SK-N-SH (cell line): ENCODE data around the gene GDPD5. TPM values are rescaled to one million over a fixed set of nuclear protein-coding genes. Genes with fewer than 3 reads are reported as not detected.
A peak's percentile ranks its signal among the peaks of the same experiment; 100 is the strongest.

Experiments used
- CTCF ChIA-PET: fragments of 300-600, 350-600 bp; formaldehyde crosslinking; extraction: SDS; loops from one replicate; lab custom pipeline; 2021; lab: Yijun Ruan, JAX
- POLR2A ChIA-PET: fragments of 350-600 bp; sonication (Branson Sonifier 250); formaldehyde crosslinking; extraction: SDS; loops from one replicate; lab custom pipeline; 2020; ENCODE audit warnings: antibody characterized with exemption, inconsistent platforms; lab: Yijun Ruan, JAX
- DNase-seq: peaks from one replicate; pipeline ENCODE4 v3.0.0; 2012
- H2AFZ ChIP-seq: fragments of 200-600 bp; sonication (generic); 2 replicates; pipeline ENCODE4 v1.8.1; 2016; ENCODE audit warnings: antibody characterized with exemption, mild to moderate bottlenecking, low read depth
- H3F3A ChIP-seq: fragments of 200-600 bp; sonication (generic); replicated peaks from 2 replicates; pipeline ENCODE3; 2016; ENCODE audit warnings: antibody characterized with exemption, mild to moderate bottlenecking; ENCODE audit not compliant: insufficient read depth
- H3K27ac ChIP-seq, 2 experiments: fragments of 200-500 bp in 1 of 2; fragments of 200-600 bp in 1 of 2; sonication (Bioruptor generic) in 1 of 2; sonication (generic), shearing (Covaris generic) in 1 of 2; 2 replicates each; pipeline versions ENCODE4 v1.5.1 to v1.6.1; 2014 to 2016; ENCODE audit warnings: low read depth in 2 of 2, inconsistent platforms in 1 of 2, low read length in 1 of 2, mild to moderate bottlenecking in 1 of 2, mixed read lengths in 1 of 2
- H3K27me3 ChIP-seq: fragments of 200-600 bp; sonication (generic), shearing (Covaris generic); 2 replicates; pipeline ENCODE4 v1.6.1; 2016; ENCODE audit warnings: mixed run types; ENCODE audit not compliant: insufficient read depth
- H3K36me3 ChIP-seq, 2 experiments: fragments of 200-500 bp in 1 of 2; fragments of 200-600 bp in 1 of 2; sonication (Bioruptor generic) in 1 of 2; sonication (generic) in 1 of 2; replicated peaks in 1 of 2; 2 replicates each; pipeline versions ENCODE3 to v1.5.1; 2014 to 2016; ENCODE audit warnings: low read length in 1 of 2, mild to moderate bottlenecking in 1 of 2; ENCODE audit not compliant: insufficient read depth in 2 of 2, control insufficient read depth in 1 of 2
- H3K4me1 ChIP-seq, 2 experiments: fragments of 200-500 bp in 1 of 2; fragments of 200-600 bp in 1 of 2; sonication (Bioruptor generic) in 1 of 2; sonication (generic), shearing (Covaris generic) in 1 of 2; 2 replicates each; pipeline versions ENCODE4 v1.5.1 to v1.6.1; 2014 to 2016; ENCODE audit warnings: low read depth in 1 of 2, low read length in 1 of 2, mixed run types in 1 of 2; ENCODE audit not compliant: insufficient read depth in 2 of 2, control insufficient read depth in 1 of 2
- H3K4me2 ChIP-seq: fragments of 200-600 bp; sonication (generic), shearing (Covaris generic); 2 replicates; pipeline ENCODE4 v1.6.1; 2017; ENCODE audit warnings: mixed run types
- H3K4me3 ChIP-seq, 2 experiments: fragments of 200-500 bp in 1 of 2; fragments of 200-600 bp in 1 of 2; sonication (Bioruptor generic) in 1 of 2; sonication (generic), shearing (Covaris generic) in 1 of 2; 2 replicates each; pipeline versions ENCODE4 v1.5.1 to v1.8.1; 2014 to 2016; ENCODE audit warnings: low read depth in 2 of 2, inconsistent platforms in 1 of 2, low read length in 1 of 2, mild to moderate bottlenecking in 1 of 2, mixed read lengths in 1 of 2, moderate library complexity in 1 of 2
- H3K79me2 ChIP-seq: fragments of 200-600 bp; sonication (generic); 2 replicates; pipeline ENCODE4 v1.8.1; 2017; ENCODE audit warnings: mild to moderate bottlenecking; ENCODE audit not compliant: insufficient read depth
- H3K9ac ChIP-seq: fragments of 200-600 bp; sonication (generic); 2 replicates; pipeline ENCODE4 v1.6.1; 2017; ENCODE audit warnings: mixed run types
- H3K9me2 ChIP-seq: fragments of 200-600 bp; sonication (generic); 2 replicates; pipeline ENCODE4 v1.6.1; 2017; ENCODE audit warnings: mixed run types
- H3K9me3 ChIP-seq: fragments of 200-600 bp; sonication (generic); 2 replicates; pipeline ENCODE4 v1.6.1; 2017; ENCODE audit warnings: mixed run types, mild to moderate bottlenecking, moderate library complexity
- H4K20me1 ChIP-seq: fragments of 200-600 bp; sonication (generic); 2 replicates; pipeline ENCODE4 v1.6.1; 2017; ENCODE audit warnings: mild to moderate bottlenecking, mixed run types; ENCODE audit not compliant: insufficient read depth
- CHD2 ChIP-seq: fragments of 150-350 bp; IDR thresholded peaks from 2 replicates; pipeline ENCODE4 v1.6.1; 2018; ENCODE audit warnings: low read length; ENCODE audit not compliant: partially characterized antibody
- EP300 ChIP-seq, 2 experiments: IDR thresholded peaks; 2 replicates each; pipeline versions ENCODE4 v1.4.0 to v1.6.1; 2012; ENCODE audit warnings: borderline replicate concordance in 1 of 2, low read depth in 1 of 2, low read length in 1 of 2
- EZH2phosphoT487 ChIP-seq: fragments of 200-600 bp; sonication (generic); IDR thresholded peaks from 2 replicates; pipeline ENCODE4 v1.6.1; 2017; ENCODE audit warnings: low read depth, mixed run types, mild to moderate bottlenecking, antibody characterized with exemption, moderate library complexity, borderline replicate concordance
- FOXM1 ChIP-seq: IDR thresholded peaks from 2 replicates; pipeline ENCODE4 v1.4.0; 2012; ENCODE audit warnings: low read depth, mild to moderate bottlenecking
- GABPA ChIP-seq: IDR thresholded peaks from 2 replicates; pipeline ENCODE4 v1.4.0; 2012; ENCODE audit warnings: low read depth, mild to moderate bottlenecking
- JUND ChIP-seq: IDR thresholded peaks from 2 replicates; pipeline ENCODE4 v1.4.0; 2012
- MEF2A ChIP-seq: IDR thresholded peaks from 2 replicates; pipeline ENCODE4 v1.4.0; 2012; ENCODE audit warnings: low read depth, borderline replicate concordance
- NRF1 ChIP-seq: IDR thresholded peaks from 2 replicates; pipeline ENCODE4 v1.6.1; 2012; ENCODE audit warnings: low read depth, mild to moderate bottlenecking, low read length
- RAD21 ChIP-seq: IDR thresholded peaks from 2 replicates; pipeline ENCODE4 v1.6.1; 2012; ENCODE audit warnings: mild to moderate bottlenecking, low read length
- RFX5 ChIP-seq: IDR thresholded peaks from 2 replicates; pipeline ENCODE4 v1.6.1; 2012; ENCODE audit warnings: mild to moderate bottlenecking, improper control_type of control experiment, low read length
- SIN3A ChIP-seq: IDR thresholded peaks from 2 replicates; pipeline ENCODE4 v1.6.1; 2012; ENCODE audit warnings: low read depth, mild to moderate bottlenecking, low read length, moderate library complexity, borderline replicate concordance
- SMC3 ChIP-seq: IDR thresholded peaks from 2 replicates; pipeline ENCODE4 v1.6.1; 2012; ENCODE audit warnings: low read depth, low read length, improper control_type of control experiment
- USF2 ChIP-seq: fragments of 150-350 bp; IDR thresholded peaks from 2 replicates; pipeline ENCODE4 v1.6.1; 2017; ENCODE audit warnings: antibody characterized with exemption, low read length, low read depth, borderline replicate concordance
- YY1 ChIP-seq: IDR thresholded peaks from 2 replicates; pipeline ENCODE4 v1.4.0; 2012; ENCODE audit warnings: low read depth, mild to moderate bottlenecking
- WGBS: methylation state at CpG from one replicate; pipeline ENCODE4 v1.1.6; 2017; ENCODE audit warnings: low lambda C conversion rate; 5-methylcytosine and 5-hydroxymethylcytosine counted together
- polyA plus RNA-seq, 3 experiments: library from polyadenylated mRNA; depleted of rRNA; stranded (reverse); fragments of >200 nt; gene quantifications; 2 replicates each; pipeline ENCODE4 v1.2.3, GENCODE V29; 2012
- TF ChIP-seq, protein P1 (sequence below): IDR thresholded peaks from 2 replicates; pipeline ENCODE4 v1.4.0; 2012; ENCODE audit warnings: low read depth, borderline replicate concordance
- TF ChIP-seq, protein P2 (sequence below): IDR thresholded peaks from 2 replicates; pipeline ENCODE4 v1.4.0; 2012; ENCODE audit warnings: low read depth
- TF ChIP-seq, protein P3 (sequence below): fragments of 200-600 bp; sonication (generic); IDR thresholded peaks from 2 replicates; pipeline ENCODE4 v1.6.1; 2017; ENCODE audit warnings: antibody characterized with exemption, mild to moderate bottlenecking, moderate library complexity
- TF ChIP-seq, protein P4 (sequence below): IDR thresholded peaks from 2 replicates; pipeline ENCODE4 v1.4.0; 2012; ENCODE audit warnings: low read depth, borderline replicate concordance

The GDPD5 gene
- polyA plus RNA-seq, 1 of the 3 experiments (the other 2 are of a cell fraction) = 2.2 TPM

DNA sequence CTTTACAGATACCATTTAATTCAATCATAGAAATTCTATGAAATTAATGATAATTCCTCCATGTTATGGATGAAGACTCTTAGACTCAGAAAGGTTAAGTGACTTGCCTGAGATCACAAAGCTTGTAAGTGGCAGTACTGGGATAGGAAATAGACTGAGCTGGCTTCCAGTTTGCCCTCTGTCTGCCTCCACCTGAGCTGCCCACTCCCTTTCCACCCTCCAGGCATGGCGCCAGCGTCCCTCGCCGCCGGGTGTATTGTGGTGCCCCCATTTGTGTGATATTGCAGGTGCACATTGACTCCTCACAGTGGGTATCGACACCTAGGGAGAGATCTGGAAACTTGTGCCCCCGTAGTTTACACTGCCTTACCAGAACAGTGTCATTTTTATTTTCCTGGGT, 135.8 kb downstream of the GDPD5 start:
- Histone ChIP-seq H3F3A (no peaks in the 10 kb centered on the region), H3K9me2 (no peaks in the 10 kb centered on the region), H3K27ac (no peak overlapping the region), H3K27me3 (no peaks in the 10 kb centered on the region), H2AFZ (no peak overlapping the region), H3K9ac (no peak overlapping the region), H3K4me3 (no peak overlapping the region), H3K4me2 (no peak overlapping the region), H4K20me1 (no peaks in the 10 kb centered on the region), H3K79me2 (no peaks in the 10 kb centered on the region), H3K9me3 (no peaks in the 10 kb centered on the region), H3K36me3 (no peaks in the 10 kb centered on the region), H3K4me1 (peaks cover 0 to 7% of the 10 kb centered on the region in 2 experiments; a peak in 1 of 4 replicates)
- POLR2A ChIA-PET = no interaction called here
- TF ChIP-seq SMC3 (no peak), RFX5 (no peak), NRF1 (no peak), GABPA (no peak), EZH2phosphoT487 (no peak), JUND (no peak)
- 79% methylated on average over 7 of the region's 7 CpGs for WGBS
- CTCF ChIA-PET = interaction anchor here (1.0 to 24.8 kb wide), 15 partner anchors 9 to 460 kb away, joined by 3 to 701 read pairs (median 15); partner anchors contain the start of genes GDPD5, KLHL35 and RPS3
- DNase-seq = no peak

- WGBS = 67% methylated on average over 11 of the region's 11 CpGs
- Histone ChIP-seq H4K20me1 (no peaks in the 10 kb centered on the region), H2AFZ (0 out of 2 replicates have a peak overlapping the region, but pooled peaks have one; percentile 48), H3K9me3 (no peaks in the 10 kb centered on the region), H3K27me3 (no peaks in the 10 kb centered on the region), H3K9ac (no peak overlapping the region), H3K36me3 (no peaks in the 10 kb centered on the region), H3K4me2 (no peak overlapping the region), H3K4me3 (no peak overlapping the region), H3F3A (no peaks in the 10 kb centered on the region), H3K9me2 (no peaks in the 10 kb centered on the region), H3K27ac (no peak overlapping the region), H3K79me2 (no peaks in the 10 kb centered on the region), H3K4me1 (peaks cover 0 to 9% of the 10 kb centered on the region in 2 experiments; a peak in 1 of 4 replicates)
- ChIA-PET CTCF (interaction anchor here (0.6 to 24.8 kb wide), 41 partner anchors 9 to 459 kb away, joined by 3 to 701 read pairs (median 4); partner anchors contain the start of genes GDPD5, KLHL35 and RPS3), POLR2A (interaction anchor here (0.9 kb wide), 1 partner anchor 39 kb away, joined by 3 read pairs; no protein-coding TSS in a partner anchor)
- DNase-seq = no peak
- TF ChIP-seq FOXM1 (no peak), RAD21 (no peak), EZH2phosphoT487 (no peak), MEF2A (no peak), YY1 (no peak), USF2 (no peak), SIN3A (no peak), EP300 (IDR thresholded peaks at IDR 0.05; ENCODE audit: borderline replicate concordance in 1 of 2, low read depth in 1 of 2, low read length in 1 of 2) (no peak), CHD2 (no peak), JUND (no peak)
- TF ChIP-seq, protein P1, sequence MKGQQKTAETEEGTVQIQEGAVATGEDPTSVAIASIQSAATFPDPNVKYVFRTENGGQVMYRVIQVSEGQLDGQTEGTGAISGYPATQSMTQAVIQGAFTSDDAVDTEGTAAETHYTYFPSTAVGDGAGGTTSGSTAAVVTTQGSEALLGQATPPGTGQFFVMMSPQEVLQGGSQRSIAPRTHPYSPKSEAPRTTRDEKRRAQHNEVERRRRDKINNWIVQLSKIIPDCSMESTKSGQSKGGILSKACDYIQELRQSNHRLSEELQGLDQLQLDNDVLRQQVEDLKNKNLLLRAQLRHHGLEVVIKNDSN = no peak
- TF ChIP-seq, protein P2, sequence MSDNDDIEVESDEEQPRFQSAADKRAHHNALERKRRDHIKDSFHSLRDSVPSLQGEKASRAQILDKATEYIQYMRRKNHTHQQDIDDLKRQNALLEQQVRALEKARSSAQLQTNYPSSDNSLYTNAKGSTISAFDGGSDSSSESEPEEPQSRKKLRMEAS = no peak
- TF ChIP-seq, protein P3, sequence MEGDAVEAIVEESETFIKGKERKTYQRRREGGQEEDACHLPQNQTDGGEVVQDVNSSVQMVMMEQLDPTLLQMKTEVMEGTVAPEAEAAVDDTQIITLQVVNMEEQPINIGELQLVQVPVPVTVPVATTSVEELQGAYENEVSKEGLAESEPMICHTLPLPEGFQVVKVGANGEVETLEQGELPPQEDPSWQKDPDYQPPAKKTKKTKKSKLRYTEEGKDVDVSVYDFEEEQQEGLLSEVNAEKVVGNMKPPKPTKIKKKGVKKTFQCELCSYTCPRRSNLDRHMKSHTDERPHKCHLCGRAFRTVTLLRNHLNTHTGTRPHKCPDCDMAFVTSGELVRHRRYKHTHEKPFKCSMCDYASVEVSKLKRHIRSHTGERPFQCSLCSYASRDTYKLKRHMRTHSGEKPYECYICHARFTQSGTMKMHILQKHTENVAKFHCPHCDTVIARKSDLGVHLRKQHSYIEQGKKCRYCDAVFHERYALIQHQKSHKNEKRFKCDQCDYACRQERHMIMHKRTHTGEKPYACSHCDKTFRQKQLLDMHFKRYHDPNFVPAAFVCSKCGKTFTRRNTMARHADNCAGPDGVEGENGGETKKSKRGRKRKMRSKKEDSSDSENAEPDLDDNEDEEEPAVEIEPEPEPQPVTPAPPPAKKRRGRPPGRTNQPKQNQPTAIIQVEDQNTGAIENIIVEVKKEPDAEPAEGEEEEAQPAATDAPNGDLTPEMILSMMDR = no peak
- TF ChIP-seq, protein P4, sequence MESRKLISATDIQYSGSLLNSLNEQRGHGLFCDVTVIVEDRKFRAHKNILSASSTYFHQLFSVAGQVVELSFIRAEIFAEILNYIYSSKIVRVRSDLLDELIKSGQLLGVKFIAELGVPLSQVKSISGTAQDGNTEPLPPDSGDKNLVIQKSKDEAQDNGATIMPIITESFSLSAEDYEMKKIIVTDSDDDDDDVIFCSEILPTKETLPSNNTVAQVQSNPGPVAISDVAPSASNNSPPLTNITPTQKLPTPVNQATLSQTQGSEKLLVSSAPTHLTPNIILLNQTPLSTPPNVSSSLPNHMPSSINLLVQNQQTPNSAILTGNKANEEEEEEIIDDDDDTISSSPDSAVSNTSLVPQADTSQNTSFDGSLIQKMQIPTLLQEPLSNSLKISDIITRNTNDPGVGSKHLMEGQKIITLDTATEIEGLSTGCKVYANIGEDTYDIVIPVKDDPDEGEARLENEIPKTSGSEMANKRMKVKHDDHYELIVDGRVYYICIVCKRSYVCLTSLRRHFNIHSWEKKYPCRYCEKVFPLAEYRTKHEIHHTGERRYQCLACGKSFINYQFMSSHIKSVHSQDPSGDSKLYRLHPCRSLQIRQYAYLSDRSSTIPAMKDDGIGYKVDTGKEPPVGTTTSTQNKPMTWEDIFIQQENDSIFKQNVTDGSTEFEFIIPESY = no peak
Measured at GRCh38 chr11:75389276-75389605, 136.5 kb downstream of the GDPD5 start.
